Right ventricle myocardium inferior (tissue), 1 donor: ENCODE data around the gene CARHSP1. TPM values are rescaled to one million over a fixed set of nuclear protein-coding genes. Genes with fewer than 3 reads are reported as not detected.

Source experiments
- ATAC-seq: fragments of 200-7000 bp; cut with Tn5 transposase; one replicate; pipeline ENCODE4 v1.9.1; 2020; ENCODE audit warnings: mild to moderate bottlenecking, moderate library complexity
- DNase-seq: peaks from one replicate; pipeline ENCODE4 v3.0.0; 2021; ENCODE audit errors: missing footprints
- intact Hi-C: fragments of 100-400 bp; cut with DNase I; formaldehyde crosslinking; loops from one replicate; pipeline ENCODE4 v1.11.0; 2022
- total RNA-seq: library from RNA; stranded (reverse); fragmentation: NEBNext Ultra II Directional; extraction: Animal tissue kit (Norgen Biotek cat#: 25700); gene quantifications from one replicate; pipeline ENCODE4 v1.2.1, GENCODE V29; 2021
- donor health status: DM: no; HTN: yes; CAD: no; lungs with severe emphysema.

CARHSP1 gene
- total RNA-seq, 1 donor from 2014 or later, result 32.7 TPM

- ATAC-seq (no peak), DNase-seq (no peak)
- intact Hi-C loops, result loop anchor here (10.0 kb wide), 1 partner anchor 106 kb away; no protein-coding TSS in a partner anchor
These were observed 30.0 kb upstream of the CARHSP1 start for GRCh38 chr16:8898660-8899318.

GRCh38 chr16:8894736-8895334 lies 26.0 kb upstream of the CARHSP1 start:
- ATAC-seq, result no peak
- DNase-seq, result no peak
- intact Hi-C loops, result loop anchor here (10.0 kb wide), 1 partner anchor 110 kb away; no protein-coding TSS in a partner anchor

GRCh38 chr16:8893976-8894690 lies 25.3 kb upstream of the CARHSP1 start:
- intact Hi-C loops, result loop anchor here (10.0 kb wide), 1 partner anchor 111 kb away; no protein-coding TSS in a partner anchor
- ATAC-seq, result no peak
- no peak for DNase-seq

GRCh38 chr16:8893426-8893825 lies 24.6 kb upstream of the CARHSP1 start:
- intact Hi-C loops, result loop anchor here (10.0 kb wide), 1 partner anchor 111 kb away; no protein-coding TSS in a partner anchor
- no peak for DNase-seq
- ATAC-seq, result no peak

- ATAC-seq (no peak), DNase-seq (no peak)
- intact Hi-C loops, result loop anchor here (10.0 kb wide), 1 partner anchor 113 kb away; no protein-coding TSS in a partner anchor
These were observed 23.3 kb upstream of the CARHSP1 start for GRCh38 chr16:8892101-8892575.

- intact Hi-C loops, result loop anchor here (10.0 kb wide), 1 partner anchor 114 kb away; no protein-coding TSS in a partner anchor
- DNase-seq (no peak), ATAC-seq (no peak)
These were observed 21.7 kb upstream of the CARHSP1 start for GRCh38 chr16:8890549-8890921.

GRCh38 chr16:8889893-8890548 lies 21.2 kb upstream of the CARHSP1 start:
- ATAC-seq (no peak), DNase-seq (no peak)
- intact Hi-C loops, result loop anchor here (10.0 kb wide), 1 partner anchor 115 kb away; no protein-coding TSS in a partner anchor

- ATAC-seq (no peak), DNase-seq (no peak)
- intact Hi-C loops, result no loop called here
These were observed 20.4 kb upstream of the CARHSP1 start for GRCh38 chr16:8888951-8889892.

- peak; percentile 84 for ATAC-seq
These were observed 19.2 kb upstream of the CARHSP1 start for GRCh38 chr16:8887952-8888560.

GRCh38 chr16:8887431-8887765 lies 18.6 kb upstream of the CARHSP1 start:
- intact Hi-C loops, result no loop called here
- ATAC-seq, result no peak
- no peak for DNase-seq

More at GRCh38 chr16:8887952-8888560, 19.2 kb upstream of the CARHSP1 start:
- intact Hi-C loops, result no loop called here
- peak; percentile 87 for DNase-seq

GRCh38 chr16:8886593-8887430 lies 18.0 kb upstream of the CARHSP1 start:
- intact Hi-C loops, result no loop called here
- ATAC-seq (no peak), DNase-seq (no peak)

GRCh38 chr16:8885674-8886592 lies 17.1 kb upstream of the CARHSP1 start:
- intact Hi-C loops, result no loop called here
- DNase-seq (no peak), ATAC-seq (peak; percentile 16)

- intact Hi-C loops, result no loop called here
- ATAC-seq (no peak), DNase-seq (no peak)
These were observed 14.0 kb upstream of the CARHSP1 start for GRCh38 chr16:8882725-8883377.

GRCh38 chr16:8882041-8882617 lies 13.3 kb upstream of the CARHSP1 start, which contains the start of gene LITAFD:
Gene LITAFD, plus strand, starts transcription at chr16:8882351. Its CDS starts 2,005 bp downstream, at chr16:8884356.
- ATAC-seq, result no peak
- intact Hi-C loops, result no loop called here
- no peak for DNase-seq
